Measurements from ENCODE around the gene SAP130. TPM values are rescaled to one million over a fixed set of nuclear protein-coding genes. Genes with fewer than 3 reads are reported as not detected.

The SAP130 gene
- total and polyA plus RNA-seq, 2 of the 4 experiments (the other 2 are of a cell fraction), result 6.1 to 17.1 TPM

- H2BK15ac ChIP-seq (ENCODE audit: low read depth, low read length), result no peak overlapping the region
- WGBS, 2 experiments (ENCODE audit: extremely low coverage in 2 of 2, insufficient read length in 1 of 2), result 95% methylated on average over 11 of the region's 12 CpGs; no CpG with 5 or more reads in 1 of the 2 experiments
- no peak overlapping the region for H3K23ac ChIP-seq (ENCODE audit: low read depth, low read length)
- no peak overlapping the region for H3K4ac ChIP-seq (ENCODE audit: low read depth, low read length)
- ChIA-PET CTCF (no interaction called here), POLR2A (ENCODE audit: unreplicated experiment) (no interaction called here)
- H4K20me1 ChIP-seq (ENCODE audit: insufficient read depth, low read length), result no peaks in the 10 kb centered on the region
- dilution Hi-C loops (cut with HindIII; ENCODE audit: low sequenced_read_pairs, unreplicated experiment), result no loop called here
- H3K4me2 ChIP-seq (ENCODE audit: low read depth, low read length), result no peak overlapping the region
- no peak overlapping the region for H3K27ac ChIP-seq (ENCODE audit: insufficient read depth, low read length)
- intact Hi-C loops (cut with micrococcal nuclease), result no loop called here
- no peak for DNase-seq
- TF ChIP-seq RFX5 (IDR thresholded peaks at IDR 0.05; ENCODE audit: low read depth, low read length) (no peak), MAZ (IDR thresholded peaks at IDR 0.05; ENCODE audit: borderline replicate concordance, low read depth, low read length) (no peak), RCOR1 (IDR thresholded peaks at IDR 0.05; ENCODE audit: insufficient replicate concordance, low read length) (no peak), USF2 (IDR thresholded peaks at IDR 0.05; ENCODE audit: low read depth, low read length) (no peak), CTCF (conservative IDR thresholded peaks at IDR 0.05; ENCODE audit: low read depth, low read length) (no peak), NFE2L2 (IDR thresholded peaks at IDR 0.05; ENCODE audit: low read depth, low read length) (no peak), ELK1 (IDR thresholded peaks at IDR 0.05; ENCODE audit: borderline replicate concordance, low read depth, low read length) (no peak), CEBPB (IDR thresholded peaks at IDR 0.05; ENCODE audit: low read depth, low read length) (no peak)
- peaks cover 22% of the 10 kb centered on the region for H3K36me3 ChIP-seq (ENCODE audit: control insufficient read depth, insufficient read depth, low read length)
- no peak overlapping the region for H3K4me3 ChIP-seq (ENCODE audit: insufficient read depth, low read depth, low read length)
- H2AK9ac ChIP-seq (replicated peaks; ENCODE audit: low read depth, low read length, poor library complexity), result no peak overlapping the region
- no peaks in the 10 kb centered on the region for H3K9me3 ChIP-seq (ENCODE audit: control insufficient read depth, insufficient read depth, low read length)
- no peak overlapping the region for H4K8ac ChIP-seq (ENCODE audit: low read depth in 2 of 2, low read length in 2 of 2)
- H3K18ac ChIP-seq (ENCODE audit: low read depth, low read length), result no peak overlapping the region
- H2BK20ac ChIP-seq (ENCODE audit: low read depth, low read length), result no peak overlapping the region
- H3K14ac ChIP-seq (replicated peaks; ENCODE audit: low read depth, low read length), result no peak overlapping the region
- no peaks in the 10 kb centered on the region for H3K79me1 ChIP-seq (ENCODE audit: low read depth in 1 of 2, low read length in 2 of 2)
- no peak overlapping the region for H3K56ac ChIP-seq (ENCODE audit: extremely low read depth, insufficient read depth, low read length)
- no peak overlapping the region for H4K91ac ChIP-seq (ENCODE audit: insufficient read depth, low read depth, low read length)
- no peak overlapping the region for H2AK5ac ChIP-seq (ENCODE audit: low read depth, low read length)
- H2AFZ ChIP-seq (replicated peaks; ENCODE audit: low read length, poor library complexity), result no peak overlapping the region
- no peak for ATAC-seq (ENCODE audit: low read depth)
- H4K5ac ChIP-seq (ENCODE audit: low read depth, low read length), result no peak overlapping the region
- H3K4me1 ChIP-seq (ENCODE audit: control insufficient read depth, insufficient read depth, low read length), result no peaks in the 10 kb centered on the region
- no peaks in the 10 kb centered on the region for H3K9me1 ChIP-seq (ENCODE audit: insufficient read depth, low read length)
- H3K27me3 ChIP-seq (ENCODE audit: control insufficient read depth, insufficient read depth, low read length), result no peaks in the 10 kb centered on the region
- no peak overlapping the region for H3K9ac ChIP-seq (ENCODE audit: low read depth, low read length)
- no peak overlapping the region for H2BK120ac ChIP-seq (ENCODE audit: low read depth, low read length)
- BruUV-seq (replicated peaks), result no TSS peak
- in situ Hi-C loops (cut with MboI; ENCODE audit: low sequenced_read_pairs), result no loop called here
- no peak overlapping the region for H2BK5ac ChIP-seq (ENCODE audit: low read depth, low read length, poor library complexity, severe bottlenecking)
These were observed 87.2 kb downstream of the SAP130 start for GRCh38 chr2:127940641-127941040.

All from IMR-90 (cell line).